GM13977 (cell line): Measurements from ENCODE around the gene DVL1.

ENCODE experiments used
- DNase-seq: peaks from one replicate; pipeline ENCODE4 v3.0.0; 2012; ENCODE audit warnings: low spot score
- CTCF ChIP-seq: IDR thresholded peaks from 2 replicates; pipeline ENCODE4 v1.5.1; 2012; ENCODE audit warnings: mild to moderate bottlenecking, control low read depth; ENCODE audit not compliant: insufficient read depth; ENCODE audit errors: extremely low read depth, missing control alignments
- in situ Hi-C: fragments of 300-500 bp; cut with MboI; formaldehyde crosslinking; loops from one replicate; pipeline ENCODE4 v1.12.0; 2022; ENCODE audit warnings: low sequenced_read_pairs, low pct_unique_long_range_greater_than_20kb, mixed read lengths, inconsistent platforms; ENCODE audit not compliant: unreplicated experiment

DVL1 gene

DNA sequence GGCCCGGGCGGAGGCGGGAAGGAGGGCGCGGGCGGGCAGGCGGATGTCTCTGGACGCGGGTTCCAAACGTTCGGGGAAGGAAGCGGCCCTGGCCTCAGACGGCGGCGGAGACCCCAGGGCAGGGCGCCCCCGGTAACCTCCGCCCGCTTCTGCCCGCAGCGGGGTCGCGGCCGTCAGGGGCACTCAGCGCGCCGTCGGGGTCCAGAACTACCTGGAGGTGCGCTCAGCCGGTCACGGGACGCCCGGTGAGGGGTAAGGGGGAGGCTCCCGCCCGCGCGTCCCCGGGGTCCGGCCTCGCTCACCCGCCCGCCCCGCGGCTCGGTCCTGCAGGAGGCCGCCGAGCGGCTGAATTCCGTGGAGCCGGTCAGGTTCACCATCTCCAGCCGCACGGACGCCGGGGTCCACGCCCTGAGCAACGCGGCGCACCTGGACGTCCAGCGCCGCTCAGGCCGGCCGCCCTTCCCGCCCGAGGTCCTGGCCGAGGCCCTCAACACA, 40.4 kb downstream of the DVL1 start:
- no peak for TF ChIP-seq CTCF
- in situ Hi-C loops = no loop called here
- peak; percentile 59 for DNase-seq

- in situ Hi-C loops = no loop called here
- TF ChIP-seq CTCF = peak; percentile 28
- DNase-seq = peak; percentile 100
Measured at GRCh38 chr1:1307923-1308755, 41.1 kb downstream of the DVL1 start, which contains the start of the genes ACAP3 and PUSL1. TSS of gene ACAP3 (minus strand) at chr1:1307930. CDS start at chr1:1307815, 115 bp downstream. TSS of gene PUSL1 (plus strand) at chr1:1308597. CDS start at chr1:1308644, 47 bp downstream.

DNA sequence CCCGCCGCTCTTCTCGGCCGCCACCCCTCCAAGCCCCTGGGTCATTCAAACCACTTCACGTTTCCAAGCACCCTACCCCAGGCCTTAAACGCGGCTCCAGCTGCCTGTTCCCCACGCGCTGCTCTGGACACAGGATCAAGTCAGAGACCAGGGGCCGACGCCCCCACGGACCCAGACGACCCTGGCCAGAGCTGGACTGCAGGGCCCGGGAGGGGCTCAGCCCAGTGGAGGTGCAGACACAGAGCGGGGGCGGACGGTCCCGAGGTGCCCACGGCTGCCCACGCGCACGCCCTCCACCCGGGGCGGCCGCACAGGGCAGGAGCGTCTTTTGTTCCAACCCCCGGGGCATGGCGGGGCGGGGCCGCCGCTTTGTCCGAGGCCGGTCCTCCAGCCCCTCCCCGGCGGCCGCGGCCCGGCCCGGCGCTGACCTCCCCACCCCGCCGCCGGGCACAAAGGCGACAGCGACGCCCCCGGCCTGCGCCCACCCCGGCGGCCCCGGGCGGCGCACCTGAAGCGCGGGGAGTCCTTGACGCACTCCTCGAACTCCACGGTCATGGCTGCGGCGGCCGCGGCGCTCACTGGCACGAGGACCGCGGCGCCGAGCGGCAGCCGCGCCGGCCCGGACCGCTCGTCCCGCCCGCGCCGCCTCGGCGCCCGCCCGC, 41.8 kb downstream of the DVL1 start:
- no peak for DNase-seq
- no peak for TF ChIP-seq CTCF
- in situ Hi-C loops = no loop called here

- no peak for DNase-seq
- TF ChIP-seq CTCF = no peak
- in situ Hi-C loops = no loop called here
Measured at GRCh38 chr1:1306661-1307260, 42.5 kb downstream of the DVL1 start.

- TF ChIP-seq CTCF = peak; percentile 48
- DNase-seq = no peak
- in situ Hi-C loops = no loop called here
Measured at GRCh38 chr1:1306070-1306660, 43.1 kb downstream of the DVL1 start.
